A673 (cell line): ENCODE measurements around the gene CFAP99.

ENCODE experiments used
- EZH2 ChIP-seq: fragments of 200-600 bp; sonication (generic); IDR thresholded peaks from 2 replicates; pipeline ENCODE4 v1.6.1; 2017; ENCODE audit warnings: borderline replicate concordance, low read depth, mild to moderate bottlenecking, mixed read lengths, antibody characterized with exemption, low read length; ENCODE audit not compliant: poor library complexity, severe bottlenecking
- TF ChIP-seq, protein P1 (sequence below): fragments of 300-800, 200-600 bp; sonication (generic); conservative IDR thresholded peaks from 2 replicates; pipeline ENCODE4 v1.5.1; 2017; ENCODE audit warnings: low read depth, mild to moderate bottlenecking, antibody characterized with exemption, low read length, moderate library complexity, mixed read lengths

DNA sequence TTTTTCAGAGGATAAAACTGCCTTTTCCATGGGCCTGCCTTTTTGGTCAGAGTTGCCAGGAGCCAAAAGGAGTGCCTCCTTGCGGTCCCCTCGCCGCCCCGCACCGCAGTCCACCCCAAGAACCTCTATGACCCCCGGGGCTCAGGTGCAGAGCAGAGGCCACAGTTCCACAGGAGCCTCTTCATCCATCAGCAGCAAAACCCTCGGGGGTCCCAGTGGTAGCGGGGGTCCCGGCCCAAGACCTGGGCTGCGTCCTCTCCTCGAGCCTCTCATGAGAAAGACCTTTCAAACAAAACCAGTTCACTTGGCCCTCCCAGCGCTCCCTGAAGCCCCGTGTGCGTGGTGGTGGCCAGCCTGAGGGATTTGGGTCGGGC is 17.2 kb upstream of the CFAP99 start:
- TF ChIP-seq, protein P1, sequence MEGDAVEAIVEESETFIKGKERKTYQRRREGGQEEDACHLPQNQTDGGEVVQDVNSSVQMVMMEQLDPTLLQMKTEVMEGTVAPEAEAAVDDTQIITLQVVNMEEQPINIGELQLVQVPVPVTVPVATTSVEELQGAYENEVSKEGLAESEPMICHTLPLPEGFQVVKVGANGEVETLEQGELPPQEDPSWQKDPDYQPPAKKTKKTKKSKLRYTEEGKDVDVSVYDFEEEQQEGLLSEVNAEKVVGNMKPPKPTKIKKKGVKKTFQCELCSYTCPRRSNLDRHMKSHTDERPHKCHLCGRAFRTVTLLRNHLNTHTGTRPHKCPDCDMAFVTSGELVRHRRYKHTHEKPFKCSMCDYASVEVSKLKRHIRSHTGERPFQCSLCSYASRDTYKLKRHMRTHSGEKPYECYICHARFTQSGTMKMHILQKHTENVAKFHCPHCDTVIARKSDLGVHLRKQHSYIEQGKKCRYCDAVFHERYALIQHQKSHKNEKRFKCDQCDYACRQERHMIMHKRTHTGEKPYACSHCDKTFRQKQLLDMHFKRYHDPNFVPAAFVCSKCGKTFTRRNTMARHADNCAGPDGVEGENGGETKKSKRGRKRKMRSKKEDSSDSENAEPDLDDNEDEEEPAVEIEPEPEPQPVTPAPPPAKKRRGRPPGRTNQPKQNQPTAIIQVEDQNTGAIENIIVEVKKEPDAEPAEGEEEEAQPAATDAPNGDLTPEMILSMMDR, result no peak
- TF ChIP-seq EZH2, result no peak
